GM18498 (cell line): ENCODE data around the gene PTAFR.

Experiments
- ATAC-seq: cut with Tn5 transposase; IDR thresholded peaks from one replicate; pipeline ENCODE4 v1.9.1; 2021; ENCODE audit warnings: mild to moderate bottlenecking, moderate library complexity; ENCODE audit not compliant: unreplicated experiment

PTAFR gene, protein sequence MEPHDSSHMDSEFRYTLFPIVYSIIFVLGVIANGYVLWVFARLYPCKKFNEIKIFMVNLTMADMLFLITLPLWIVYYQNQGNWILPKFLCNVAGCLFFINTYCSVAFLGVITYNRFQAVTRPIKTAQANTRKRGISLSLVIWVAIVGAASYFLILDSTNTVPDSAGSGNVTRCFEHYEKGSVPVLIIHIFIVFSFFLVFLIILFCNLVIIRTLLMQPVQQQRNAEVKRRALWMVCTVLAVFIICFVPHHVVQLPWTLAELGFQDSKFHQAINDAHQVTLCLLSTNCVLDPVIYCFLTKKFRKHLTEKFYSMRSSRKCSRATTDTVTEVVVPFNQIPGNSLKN

DNA sequence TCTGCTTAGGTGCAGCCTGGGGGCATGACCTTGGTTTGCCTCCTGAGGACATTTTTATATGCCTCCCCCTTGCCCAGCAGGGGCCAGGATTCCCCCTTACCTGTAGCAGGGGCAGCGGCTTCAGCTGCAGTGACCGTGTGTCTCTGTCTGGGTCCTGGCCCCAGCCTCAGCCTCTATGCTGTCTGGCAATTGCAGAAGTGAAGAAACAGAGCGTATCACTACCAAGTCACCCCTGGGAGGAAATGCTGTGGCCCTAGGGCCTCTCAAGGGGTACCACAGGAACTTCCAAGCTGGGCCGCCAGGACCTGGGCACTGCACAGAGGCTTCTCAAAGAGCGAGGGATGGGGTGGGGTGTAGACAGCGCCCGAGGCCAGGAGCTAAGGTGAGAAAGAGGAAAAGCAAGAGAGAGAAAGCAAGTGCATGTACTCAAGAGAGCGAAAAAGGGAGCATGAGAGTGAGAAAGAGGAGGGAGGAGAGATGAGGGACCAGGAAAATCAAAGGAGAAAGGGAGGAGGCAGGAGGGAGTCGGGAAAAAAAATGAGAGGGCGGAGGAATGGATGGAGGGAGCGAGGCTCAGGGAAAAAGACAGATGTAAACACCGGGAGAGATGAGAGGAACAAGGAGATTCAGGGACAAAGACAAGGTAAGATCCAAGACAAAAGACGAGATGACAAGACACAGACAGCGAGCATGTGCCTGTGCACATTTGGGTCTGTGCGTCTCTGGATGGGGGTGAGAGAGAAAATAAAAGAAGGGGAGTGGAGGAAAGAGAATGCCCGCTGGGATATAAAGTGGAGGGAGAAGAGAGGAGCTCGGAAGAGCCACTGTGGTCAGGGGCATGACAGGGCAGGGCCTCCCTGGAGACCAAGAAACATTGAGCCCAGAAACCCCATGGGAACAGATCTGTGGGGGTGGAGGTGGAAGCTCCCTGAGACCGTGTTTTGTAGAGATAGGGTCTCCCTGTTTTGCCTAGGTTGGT is at the start of gene PTAFR:
Gene PTAFR (minus strand): TSS at position 199 of the 979 bp plus-strand sequence. CDS start 25,669 bp downstream, outside the sequence.
- peak; percentile 47 for ATAC-seq

GRCh38 chr1:28213315-28213714 is 36.8 kb upstream of the PTAFR start:
- ATAC-seq: no peak

DNA sequence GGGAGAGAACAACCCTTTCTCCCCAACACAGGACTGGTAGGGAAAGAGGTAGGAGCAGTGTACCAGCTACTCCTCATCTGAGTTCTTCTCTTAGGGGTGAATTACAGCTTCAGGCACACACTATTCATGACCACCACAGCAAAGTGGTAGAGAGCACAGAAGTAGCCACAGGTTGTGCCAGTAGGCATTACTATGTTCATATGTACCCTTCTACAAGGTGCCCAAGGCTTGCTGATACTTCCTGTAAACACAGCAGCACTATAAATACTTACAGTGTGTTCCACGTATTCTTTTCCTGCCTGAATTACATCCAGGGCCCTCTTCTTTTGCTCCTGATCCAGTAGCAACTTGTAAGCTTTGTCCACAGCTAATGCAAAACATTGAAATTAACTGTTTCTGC is 33.2 kb upstream of the PTAFR start:
- ATAC-seq: no peak

DNA sequence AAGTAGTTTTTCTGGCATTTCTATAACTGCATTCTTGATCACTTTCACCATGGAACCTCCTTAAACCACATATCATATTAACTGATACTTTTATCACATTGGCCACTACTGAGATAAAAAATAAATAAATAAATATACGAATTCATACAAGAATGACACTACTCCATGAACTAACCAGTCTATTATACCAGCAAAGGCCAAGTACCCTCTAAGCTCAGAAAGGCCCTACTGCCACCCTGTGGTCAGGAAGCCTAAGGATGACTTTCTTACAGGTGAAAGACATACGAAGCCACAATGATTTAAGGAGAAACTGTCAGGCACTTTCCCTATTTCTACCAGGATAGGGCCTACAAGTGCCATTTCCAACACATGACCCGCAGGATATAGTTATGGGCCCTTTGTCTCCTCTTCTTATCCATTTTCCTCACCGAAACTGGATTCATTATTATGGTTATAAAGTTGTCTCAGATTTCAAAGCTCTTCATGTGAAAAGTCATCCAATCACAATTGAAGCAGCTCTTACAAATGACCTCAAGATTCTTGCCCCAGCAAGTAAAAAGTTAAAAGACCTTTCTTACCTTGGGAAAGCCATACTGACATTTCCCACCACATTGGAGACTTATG is 32.4 kb upstream of the PTAFR start:
- ATAC-seq: no peak

GRCh38 chr1:28205243-28205642 is 28.8 kb upstream of the PTAFR start:
- ATAC-seq: no peak

- peak; percentile 1 for ATAC-seq
Measured at GRCh38 chr1:28200234-28200873, 23.9 kb upstream of the PTAFR start.

DNA sequence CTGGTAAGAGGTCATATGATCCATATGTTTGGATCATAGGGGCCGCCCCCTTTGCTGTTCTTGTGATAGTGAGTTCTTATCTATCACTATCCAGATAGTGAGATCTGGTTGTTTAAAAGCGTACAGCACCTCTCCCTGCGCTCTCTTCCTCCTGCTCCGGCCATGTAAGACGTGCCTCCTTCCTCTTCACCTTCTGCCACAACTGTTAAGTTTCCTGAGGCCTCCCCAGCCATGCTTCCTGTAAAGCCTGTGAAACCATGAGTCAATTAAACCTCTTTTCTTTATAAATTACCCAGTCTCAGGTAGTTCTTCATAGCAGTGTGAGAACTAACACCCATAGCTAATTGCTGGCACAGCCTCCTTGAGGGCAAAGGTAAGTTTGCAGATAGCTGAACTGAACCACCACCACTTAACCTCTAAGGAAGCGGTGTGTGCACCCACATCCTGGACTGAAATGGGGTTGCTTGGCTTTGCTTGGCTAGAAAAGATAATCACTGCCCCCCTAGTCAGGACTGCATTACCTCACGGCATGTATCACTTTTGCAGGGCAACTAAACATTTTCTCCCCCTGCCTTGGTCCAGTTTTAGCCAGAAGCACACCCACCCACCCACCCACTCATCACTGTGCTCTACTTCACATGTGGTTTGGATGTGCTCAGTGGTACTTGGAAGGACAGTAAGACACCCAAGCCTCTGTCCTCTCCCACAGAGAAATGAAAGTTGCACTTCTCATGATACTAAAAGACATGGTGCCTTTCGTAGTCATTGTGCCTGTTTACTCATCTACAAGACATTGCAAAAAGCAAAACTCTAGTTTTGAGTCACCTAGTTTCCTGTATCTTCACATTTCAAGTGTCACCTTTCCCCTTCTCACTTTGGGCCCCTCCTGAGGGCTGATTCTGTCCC is 23.1 kb upstream of the PTAFR start:
- peak; percentile 83 for ATAC-seq

DNA sequence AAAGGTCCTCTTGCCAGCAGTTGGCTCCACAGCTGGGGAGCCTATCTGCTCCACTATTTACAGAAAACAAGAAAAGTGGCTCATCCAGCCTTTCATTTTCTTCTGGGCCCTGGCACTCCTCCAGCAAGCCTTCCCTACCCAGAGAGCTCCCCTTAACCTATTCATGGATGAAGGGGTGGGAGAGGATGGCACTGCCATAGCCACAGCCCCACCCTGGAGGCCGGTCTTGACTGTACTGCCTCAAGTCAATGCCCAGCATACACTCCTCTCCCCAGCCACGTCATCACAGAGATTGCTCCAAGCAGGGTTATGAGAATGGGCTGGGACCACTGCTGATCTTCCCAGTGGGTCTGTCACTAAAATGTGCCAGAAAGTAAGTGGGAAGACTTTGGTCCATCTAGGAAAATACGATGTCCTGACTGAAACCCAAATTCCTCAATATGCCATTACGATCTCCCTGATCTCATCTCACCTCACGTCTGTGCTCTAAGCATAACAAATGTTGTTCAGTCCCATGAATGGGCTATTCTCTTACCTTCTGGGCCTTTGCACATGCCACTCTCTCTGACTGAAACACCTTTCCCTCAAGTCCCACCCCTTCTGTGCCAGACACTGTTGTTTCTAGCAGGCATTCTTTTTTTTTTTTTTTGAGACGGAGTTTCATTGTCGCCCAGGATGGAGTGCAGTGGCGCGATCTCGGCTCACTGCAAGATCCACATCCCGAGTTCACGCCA is 21.4 kb upstream of the PTAFR start:
- no peak for ATAC-seq

GRCh38 chr1:28196330-28196729 is 19.8 kb upstream of the PTAFR start:
- no peak for ATAC-seq

DNA sequence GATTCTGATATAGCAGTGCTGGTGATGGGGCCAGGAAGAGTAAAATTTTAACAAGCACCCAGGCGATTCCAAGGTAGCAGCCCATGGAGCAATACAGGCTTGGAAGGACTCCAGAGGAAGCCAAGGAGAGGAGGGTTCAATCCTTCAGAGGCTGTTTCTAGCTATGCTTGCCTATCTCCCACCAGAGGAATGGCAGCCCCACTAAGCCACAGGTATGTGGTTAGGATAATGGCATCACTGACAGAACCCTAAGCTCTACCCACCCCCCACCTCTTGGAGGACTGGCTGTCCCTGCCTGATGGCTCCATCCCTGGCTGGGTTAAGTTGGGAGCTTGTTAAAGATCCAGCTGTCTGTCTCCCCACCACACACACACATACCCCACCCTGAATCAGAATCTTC is 19.3 kb upstream of the PTAFR start:
- ATAC-seq: no peak

- no peak for ATAC-seq
Measured at GRCh38 chr1:28194326-28195035, 18.0 kb upstream of the PTAFR start.

- no peak for ATAC-seq
Measured at GRCh38 chr1:28193701-28194161, 17.2 kb upstream of the PTAFR start.

DNA sequence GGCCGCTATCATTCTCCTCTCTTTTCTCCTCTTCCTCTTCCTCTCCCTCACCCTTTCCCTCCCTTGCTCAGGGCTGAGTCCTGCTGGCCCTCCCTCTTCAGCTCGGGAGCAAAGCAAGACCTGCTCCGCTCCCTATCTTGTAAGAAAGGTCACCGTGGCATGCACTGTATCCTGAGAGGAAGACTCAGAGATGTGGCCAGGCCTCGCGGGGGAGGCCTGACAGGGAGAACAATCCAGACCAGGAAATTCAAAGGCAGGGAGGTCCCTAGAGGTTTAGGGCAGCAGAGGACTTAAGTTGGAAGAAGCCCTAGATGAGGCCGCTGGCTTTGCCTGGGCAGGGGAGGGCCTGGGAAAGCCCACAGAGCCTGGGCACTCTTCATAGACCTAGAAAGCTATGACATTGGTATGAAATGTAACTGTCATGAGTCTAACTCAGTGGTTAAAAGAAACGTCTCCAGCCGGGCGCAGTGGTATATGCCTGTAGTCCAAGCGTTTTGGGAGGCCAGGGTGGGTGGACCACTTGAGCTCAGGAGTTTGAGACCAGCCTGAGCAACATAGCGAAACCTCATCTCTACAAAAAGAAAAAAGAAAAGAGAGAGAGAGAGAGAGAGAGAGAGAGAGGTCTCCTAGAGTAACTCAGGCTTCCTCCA is 14.6 kb upstream of the PTAFR start:
- ATAC-seq: no peak

DNA sequence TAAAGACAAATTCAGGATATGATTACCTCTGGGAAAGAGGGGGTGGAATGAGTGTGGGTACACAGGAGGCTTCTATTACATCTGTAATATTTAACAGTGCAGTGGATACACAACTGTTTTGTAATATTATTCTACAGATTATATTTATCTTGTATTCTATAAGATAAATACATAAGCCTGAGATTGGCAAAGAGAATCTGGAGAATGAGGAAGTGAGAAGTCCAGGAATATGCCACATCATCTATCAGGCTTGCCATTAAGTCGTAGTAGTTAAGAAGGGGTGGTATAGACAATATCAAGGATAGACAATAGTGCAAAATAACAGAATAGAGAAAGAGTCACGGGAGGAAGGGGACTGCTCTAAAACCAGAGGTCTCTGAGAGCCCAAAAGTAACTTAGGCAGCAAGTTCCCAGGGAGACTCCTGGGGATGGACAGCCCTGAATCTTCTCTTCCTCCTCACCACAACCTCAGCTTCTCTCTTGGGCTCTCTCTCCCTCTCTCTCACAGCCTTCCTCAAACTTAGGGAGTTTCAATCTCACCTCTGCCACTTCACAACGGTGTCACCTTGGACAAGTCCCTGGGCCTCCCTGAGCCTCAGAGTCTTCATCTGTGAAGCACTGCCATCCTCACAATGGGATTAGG is 14.0 kb upstream of the PTAFR start:
- no peak for ATAC-seq

- ATAC-seq: no peak
Measured at GRCh38 chr1:28185071-28185470, 8.6 kb upstream of the PTAFR start.

GRCh38 chr1:28180306-28181305 is 4.1 kb upstream of the PTAFR start:
- ATAC-seq: no peak
